Type B pancreatic cell (in vitro differentiated cells): ENCODE data around the gene RHOB. TPM values are rescaled to one million over a fixed set of nuclear protein-coding genes. Genes with fewer than 3 reads are reported as not detected.
A peak's percentile ranks its signal among the peaks of the same experiment; 100 is the strongest.

ENCODE experiments used
- DNase-seq: peaks from one replicate; pipeline ENCODE4 v3.0.0; 2021; ENCODE audit warnings: mixed read lengths; ENCODE audit not compliant: unreplicated experiment; ENCODE audit errors: extremely low spot score
- H3K27ac Mint-ChIP-seq: 2 replicates; pipeline ENCODE4 v1.8.0; 2021; ENCODE audit warnings: mild to moderate bottlenecking, mixed read lengths
- H3K27me3 Mint-ChIP-seq: 2 replicates; pipeline ENCODE4 v1.8.0; 2021; ENCODE audit warnings: mixed read lengths
- H3K36me3 Mint-ChIP-seq: 2 replicates; pipeline ENCODE4 v1.8.0; 2021; ENCODE audit warnings: mixed read lengths
- H3K4me1 Mint-ChIP-seq: one replicate; pipeline ENCODE4 v1.8.0; 2021; ENCODE audit warnings: mixed read lengths; ENCODE audit not compliant: unreplicated experiment
- H3K4me3 Mint-ChIP-seq: 2 replicates; pipeline ENCODE4 v1.8.0; 2021; ENCODE audit warnings: mild to moderate bottlenecking, mixed read lengths
- H3K9me3 Mint-ChIP-seq: 2 replicates; pipeline ENCODE4 v1.8.0; 2021; ENCODE audit warnings: mixed read lengths
- CTCF ChIP-seq: fragments of 200-600 bp; sonication (generic); conservative IDR thresholded peaks from 2 replicates; pipeline ENCODE4 v1.5.0; 2021; ENCODE audit warnings: antibody characterized with exemption, mild to moderate bottlenecking
- total RNA-seq: library from RNA; stranded (reverse); gene quantifications from 2 replicates; pipeline ENCODE4 v1.2.1, GENCODE V29; 2021; ENCODE audit warnings: low replicate concordance

The RHOB gene
- total RNA-seq, 1 donor from 2014 or later = 82.8 TPM

- Mint-ChIP-seq H3K27me3 (no peaks in the 10 kb centered on the region), H3K36me3 (peaks cover 4% of the 10 kb centered on the region), H3K4me1 (peaks cover 22% of the 10 kb centered on the region), H3K27ac (no peak overlapping the region), H3K9me3 (peaks cover 6% of the 10 kb centered on the region), H3K4me3 (no peak overlapping the region)
- no peak for TF ChIP-seq CTCF
- DNase-seq = no peak
These were observed 26.3 kb downstream of the RHOB start for GRCh38 chr2:20473128-20473527.

- Mint-ChIP-seq H3K27me3 (no peaks in the 10 kb centered on the region), H3K9me3 (peaks cover 6% of the 10 kb centered on the region), H3K27ac (peak overlapping the region; percentile 39), H3K36me3 (peaks cover 4% of the 10 kb centered on the region), H3K4me3 (peak overlapping the region; percentile 6), H3K4me1 (peaks cover 11% of the 10 kb centered on the region)
- no peak for TF ChIP-seq CTCF
- DNase-seq = no peak
These were observed 28.1 kb downstream of the RHOB start for GRCh38 chr2:20474757-20475566.

GRCh38 chr2:20475567-20475952, 28.7 kb downstream of the RHOB start:
- H3K4me3 Mint-ChIP-seq = no peak overlapping the region
- TF ChIP-seq CTCF = no peak
- peaks cover 4% of the 10 kb centered on the region for H3K36me3 Mint-ChIP-seq
- H3K27me3 Mint-ChIP-seq = no peaks in the 10 kb centered on the region
- no peak overlapping the region for H3K27ac Mint-ChIP-seq
- H3K9me3 Mint-ChIP-seq = peaks cover 6% of the 10 kb centered on the region
- peaks cover 9% of the 10 kb centered on the region for H3K4me1 Mint-ChIP-seq
- no peak for DNase-seq

GRCh38 chr2:20476481-20476880, 29.6 kb downstream of the RHOB start:
- Mint-ChIP-seq H3K36me3 (peaks cover 4% of the 10 kb centered on the region), H3K4me1 (peaks cover 9% of the 10 kb centered on the region), H3K27me3 (peaks cover 4% of the 10 kb centered on the region), H3K9me3 (peaks cover 6% of the 10 kb centered on the region), H3K4me3 (no peak overlapping the region), H3K27ac (no peak overlapping the region)
- TF ChIP-seq CTCF = no peak
- DNase-seq = no peak

- no peak for TF ChIP-seq CTCF
- peaks cover 6% of the 10 kb centered on the region for H3K9me3 Mint-ChIP-seq
- peaks cover 10% of the 10 kb centered on the region for H3K4me1 Mint-ChIP-seq
- no peak for DNase-seq
- H3K4me3 Mint-ChIP-seq = no peak overlapping the region
- peaks cover 4% of the 10 kb centered on the region for H3K27me3 Mint-ChIP-seq
- peaks cover 4% of the 10 kb centered on the region for H3K36me3 Mint-ChIP-seq
- no peak overlapping the region for H3K27ac Mint-ChIP-seq
These were observed 30.1 kb downstream of the RHOB start for GRCh38 chr2:20476950-20477349.
